HG02798 (cell line): Measurements from ENCODE around the gene PDS5B.

ENCODE experiments used
- ATAC-seq: cut with Tn5 transposase; IDR thresholded peaks from one replicate; pipeline ENCODE4 v1.9.1; 2021; ENCODE audit warnings: mild to moderate bottlenecking; ENCODE audit not compliant: unreplicated experiment, poor library complexity

Gene PDS5B

GRCh38 chr13:32639502-32640105, 53.4 kb downstream of the PDS5B start:
- ATAC-seq, result peak; percentile 75

DNA sequence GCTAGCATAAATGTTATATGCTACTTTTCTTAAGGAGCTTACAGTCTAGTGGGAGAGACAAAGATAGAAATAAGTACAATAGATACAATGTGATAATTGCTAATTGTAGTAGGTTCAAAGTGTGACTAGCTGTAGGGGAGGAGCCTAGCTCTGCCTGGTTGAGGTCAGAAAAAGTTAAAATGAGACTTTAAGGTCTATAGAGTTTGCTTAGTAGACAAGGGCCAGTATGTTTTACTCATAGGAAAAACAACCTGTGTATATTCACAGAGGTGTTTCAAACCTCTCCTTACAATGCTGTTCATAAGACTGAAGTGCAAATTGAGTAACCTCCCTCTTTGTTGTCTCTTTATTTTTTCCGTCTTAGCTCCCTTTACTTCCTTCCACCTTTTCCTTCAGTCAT, 56.1 kb downstream of the PDS5B start:
- ATAC-seq, result no peak

- no peak for ATAC-seq
Measured at GRCh38 chr13:32642858-32643257, 56.6 kb downstream of the PDS5B start.

DNA sequence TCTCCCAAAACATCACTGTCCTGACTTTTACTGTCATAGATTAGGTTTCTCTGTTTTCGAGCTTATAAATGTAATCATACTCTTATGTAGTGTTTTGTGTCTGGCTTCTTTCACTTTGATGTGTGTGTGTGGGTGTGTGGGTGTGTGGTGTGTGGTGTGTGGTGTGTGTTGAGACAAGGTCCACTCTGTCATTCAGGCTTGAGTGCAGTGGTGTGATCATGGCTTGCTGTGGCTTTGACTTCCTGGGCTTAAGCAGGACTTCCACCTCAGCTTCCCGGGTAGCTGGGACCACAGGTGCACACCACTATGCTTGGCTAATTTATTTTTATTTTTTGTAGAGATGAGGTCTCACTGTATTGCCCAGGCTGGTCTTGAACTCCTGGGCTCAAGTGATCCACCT, 59.6 kb downstream of the PDS5B start:
- peak; percentile 36 for ATAC-seq

DNA sequence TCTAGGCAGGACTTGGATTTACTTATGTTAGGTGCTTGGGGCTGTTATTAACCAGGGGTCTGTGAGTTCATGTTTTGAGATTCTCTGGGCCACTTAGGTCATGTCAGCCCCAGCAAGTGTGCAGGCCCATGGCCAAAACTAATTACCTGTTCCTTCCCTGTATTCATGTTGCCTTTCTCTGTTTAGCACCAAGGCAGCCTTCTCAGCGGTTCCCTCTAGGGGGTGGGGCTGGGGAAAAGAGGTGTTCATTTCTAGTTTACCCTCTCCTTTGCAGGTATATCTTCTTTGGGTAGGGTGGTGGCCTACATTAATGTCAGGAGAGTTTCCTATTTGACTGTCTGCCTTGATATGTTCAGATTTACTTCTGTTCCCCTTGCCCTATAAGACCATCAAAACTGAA, 61.7 kb downstream of the PDS5B start:
- no peak for ATAC-seq

- peak; percentile 80 for ATAC-seq
Measured at GRCh38 chr13:32650705-32651311, 64.6 kb downstream of the PDS5B start.

GRCh38 chr13:32657309-32657708, 71.1 kb downstream of the PDS5B start:
- no peak for ATAC-seq

DNA sequence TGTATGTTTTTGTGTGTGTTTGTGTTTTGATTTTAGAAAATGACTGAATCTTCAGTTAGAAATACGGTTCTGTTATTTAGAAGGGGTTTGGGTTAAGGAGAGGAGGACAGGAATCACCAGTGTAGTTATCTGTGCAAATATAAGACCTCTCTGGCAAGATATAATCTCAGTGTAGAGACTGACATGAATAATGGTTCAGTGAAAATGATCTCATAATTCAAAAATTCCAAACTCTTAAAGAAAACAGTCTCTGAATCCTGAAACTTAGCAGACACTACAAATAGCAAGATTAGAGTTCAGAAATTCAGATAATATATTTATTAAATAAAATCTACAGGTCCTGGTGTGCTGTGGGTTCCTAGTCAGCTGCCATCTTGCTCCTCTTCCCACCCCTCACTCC, 73.5 kb downstream of the PDS5B start:
- ATAC-seq, result no peak

- no peak for ATAC-seq
Measured at GRCh38 chr13:32660227-32660626, 74.0 kb downstream of the PDS5B start.

- ATAC-seq, result no peak
Measured at GRCh38 chr13:32661685-32662084, 75.4 kb downstream of the PDS5B start.

GRCh38 chr13:32663660-32664059, 77.4 kb downstream of the PDS5B start:
- ATAC-seq, result no peak

DNA sequence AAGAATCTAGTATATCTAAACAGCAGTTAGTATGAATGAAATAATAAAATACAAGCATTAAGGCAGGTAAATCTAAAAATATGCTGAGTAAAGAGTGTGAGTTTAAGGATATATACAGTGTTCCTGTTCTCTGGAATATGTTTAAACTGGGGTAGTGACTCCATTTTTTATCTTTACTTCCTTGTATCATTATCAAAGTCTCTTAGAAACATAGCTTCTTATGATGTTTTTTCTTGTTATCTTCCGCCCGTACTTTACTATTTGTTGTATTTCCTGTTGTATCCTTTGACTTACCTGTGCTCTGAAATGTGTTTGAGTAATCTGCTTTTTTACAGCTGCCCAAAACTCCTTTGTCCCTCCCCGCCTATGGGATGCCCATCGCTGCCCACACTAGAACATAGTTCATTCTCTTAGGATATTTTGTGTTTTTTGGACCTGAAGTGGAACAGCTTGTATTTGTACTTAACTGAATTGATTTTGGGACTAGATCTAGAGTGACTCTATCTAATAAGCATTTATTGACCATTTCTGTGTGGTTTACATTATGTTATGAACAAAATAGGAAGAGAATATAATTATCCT, 80.8 kb downstream of the PDS5B start:
- no peak for ATAC-seq

GRCh38 chr13:32669030-32669646, 82.9 kb downstream of the PDS5B start:
- ATAC-seq, result no peak

GRCh38 chr13:32674503-32674902, 88.3 kb downstream of the PDS5B start:
- ATAC-seq, result no peak

GRCh38 chr13:32676242-32676641, 90.0 kb downstream of the PDS5B start:
- no peak for ATAC-seq

GRCh38 chr13:32682130-32682529, 95.9 kb downstream of the PDS5B start:
- no peak for ATAC-seq

DNA sequence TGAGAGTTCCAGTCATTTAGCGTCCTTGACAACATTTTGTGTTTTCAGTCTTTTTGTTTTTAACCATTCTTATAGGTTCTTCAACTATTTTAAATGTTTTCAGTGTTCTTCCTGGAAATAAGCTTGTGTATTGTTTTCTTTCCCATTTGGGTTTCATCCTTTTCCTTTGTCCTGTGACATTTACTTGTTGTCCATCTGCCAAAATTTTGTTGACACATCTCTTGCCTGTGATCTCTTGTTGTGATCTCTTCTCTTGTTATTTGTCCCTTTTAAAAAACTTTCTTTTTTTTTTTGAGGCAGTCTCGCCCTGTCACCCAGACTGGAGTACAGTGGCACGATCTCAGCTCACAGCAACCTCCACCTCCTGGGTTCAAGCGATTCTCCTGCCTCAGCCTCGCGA, 96.5 kb downstream of the PDS5B start:
- ATAC-seq, result no peak

GRCh38 chr13:32687275-32687674, 101.0 kb downstream of the PDS5B start:
- ATAC-seq, result no peak

GRCh38 chr13:32695602-32696250, 109.5 kb downstream of the PDS5B start:
- no peak for ATAC-seq

GRCh38 chr13:32707471-32707870, 121.2 kb downstream of the PDS5B start:
- ATAC-seq, result no peak

GRCh38 chr13:32713397-32713796, 127.1 kb downstream of the PDS5B start:
- ATAC-seq, result no peak
